SK-N-SH (cell line): Measurements from ENCODE around the gene CD3E. TPM values are rescaled to one million over a fixed set of nuclear protein-coding genes. Genes with fewer than 3 reads are reported as not detected.

Experiments used
- CTCF ChIA-PET: fragments of 300-600, 350-600 bp; formaldehyde crosslinking; extraction: SDS; loops from one replicate; lab custom pipeline; 2021; lab: Yijun Ruan, JAX
- POLR2A ChIA-PET: fragments of 350-600 bp; sonication (Branson Sonifier 250); formaldehyde crosslinking; extraction: SDS; loops from one replicate; lab custom pipeline; 2020; ENCODE audit warnings: antibody characterized with exemption, inconsistent platforms; lab: Yijun Ruan, JAX
- DNase-seq: peaks from one replicate; pipeline ENCODE4 v3.0.0; 2012
- H2AFZ ChIP-seq: fragments of 200-600 bp; sonication (generic); 2 replicates; pipeline ENCODE4 v1.8.1; 2016; ENCODE audit warnings: antibody characterized with exemption, mild to moderate bottlenecking, low read depth
- H3F3A ChIP-seq: fragments of 200-600 bp; sonication (generic); replicated peaks from 2 replicates; pipeline ENCODE3; 2016; ENCODE audit warnings: antibody characterized with exemption, mild to moderate bottlenecking; ENCODE audit not compliant: insufficient read depth
- H3K27ac ChIP-seq, 2 experiments: fragments of 200-500 bp in 1 of 2; fragments of 200-600 bp in 1 of 2; sonication (Bioruptor generic) in 1 of 2; sonication (generic), shearing (Covaris generic) in 1 of 2; 2 replicates each; pipeline versions ENCODE4 v1.5.1 to v1.6.1; 2014 to 2016; ENCODE audit warnings: low read depth in 2 of 2, inconsistent platforms in 1 of 2, low read length in 1 of 2, mild to moderate bottlenecking in 1 of 2, mixed read lengths in 1 of 2
- H3K27me3 ChIP-seq: fragments of 200-600 bp; sonication (generic), shearing (Covaris generic); 2 replicates; pipeline ENCODE4 v1.6.1; 2016; ENCODE audit warnings: mixed run types; ENCODE audit not compliant: insufficient read depth
- H3K36me3 ChIP-seq, 2 experiments: fragments of 200-500 bp in 1 of 2; fragments of 200-600 bp in 1 of 2; sonication (Bioruptor generic) in 1 of 2; sonication (generic) in 1 of 2; replicated peaks in 1 of 2; 2 replicates each; pipeline versions ENCODE3 to v1.5.1; 2014 to 2016; ENCODE audit warnings: low read length in 1 of 2, mild to moderate bottlenecking in 1 of 2; ENCODE audit not compliant: insufficient read depth in 2 of 2, control insufficient read depth in 1 of 2
- H3K4me1 ChIP-seq, 2 experiments: fragments of 200-500 bp in 1 of 2; fragments of 200-600 bp in 1 of 2; sonication (Bioruptor generic) in 1 of 2; sonication (generic), shearing (Covaris generic) in 1 of 2; 2 replicates each; pipeline versions ENCODE4 v1.5.1 to v1.6.1; 2014 to 2016; ENCODE audit warnings: low read depth in 1 of 2, low read length in 1 of 2, mixed run types in 1 of 2; ENCODE audit not compliant: insufficient read depth in 2 of 2, control insufficient read depth in 1 of 2
- H3K4me2 ChIP-seq: fragments of 200-600 bp; sonication (generic), shearing (Covaris generic); 2 replicates; pipeline ENCODE4 v1.6.1; 2017; ENCODE audit warnings: mixed run types
- H3K4me3 ChIP-seq, 2 experiments: fragments of 200-500 bp in 1 of 2; fragments of 200-600 bp in 1 of 2; sonication (Bioruptor generic) in 1 of 2; sonication (generic), shearing (Covaris generic) in 1 of 2; 2 replicates each; pipeline versions ENCODE4 v1.5.1 to v1.8.1; 2014 to 2016; ENCODE audit warnings: low read depth in 2 of 2, inconsistent platforms in 1 of 2, low read length in 1 of 2, mild to moderate bottlenecking in 1 of 2, mixed read lengths in 1 of 2, moderate library complexity in 1 of 2
- H3K79me2 ChIP-seq: fragments of 200-600 bp; sonication (generic); 2 replicates; pipeline ENCODE4 v1.8.1; 2017; ENCODE audit warnings: mild to moderate bottlenecking; ENCODE audit not compliant: insufficient read depth
- H3K9ac ChIP-seq: fragments of 200-600 bp; sonication (generic); 2 replicates; pipeline ENCODE4 v1.6.1; 2017; ENCODE audit warnings: mixed run types
- H3K9me2 ChIP-seq: fragments of 200-600 bp; sonication (generic); 2 replicates; pipeline ENCODE4 v1.6.1; 2017; ENCODE audit warnings: mixed run types
- H3K9me3 ChIP-seq: fragments of 200-600 bp; sonication (generic); 2 replicates; pipeline ENCODE4 v1.6.1; 2017; ENCODE audit warnings: mixed run types, mild to moderate bottlenecking, moderate library complexity
- H4K20me1 ChIP-seq: fragments of 200-600 bp; sonication (generic); 2 replicates; pipeline ENCODE4 v1.6.1; 2017; ENCODE audit warnings: mild to moderate bottlenecking, mixed run types; ENCODE audit not compliant: insufficient read depth
- FOXM1 ChIP-seq: IDR thresholded peaks from 2 replicates; pipeline ENCODE4 v1.4.0; 2012; ENCODE audit warnings: low read depth, mild to moderate bottlenecking
- GABPA ChIP-seq: IDR thresholded peaks from 2 replicates; pipeline ENCODE4 v1.4.0; 2012; ENCODE audit warnings: low read depth, mild to moderate bottlenecking
- GATA2 ChIP-seq: sonication (generic); formaldehyde crosslinking; IDR thresholded peaks from 2 replicates; pipeline ENCODE4 v1.5.0; 2020; ENCODE audit warnings: mild to moderate bottlenecking, missing genetic modification reagents
- IRF3 ChIP-seq: fragments of 150-350 bp; IDR thresholded peaks from 2 replicates; pipeline ENCODE4 v1.6.1; 2016; ENCODE audit warnings: mild to moderate bottlenecking, low read depth, low read length
- MXI1 ChIP-seq: IDR thresholded peaks from 2 replicates; pipeline ENCODE4 v1.6.1; 2012; ENCODE audit warnings: mild to moderate bottlenecking, low read depth, low read length, improper control_type of control experiment
- NRF1 ChIP-seq: IDR thresholded peaks from 2 replicates; pipeline ENCODE4 v1.6.1; 2012; ENCODE audit warnings: low read depth, mild to moderate bottlenecking, low read length
- PBX3 ChIP-seq: IDR thresholded peaks from 2 replicates; pipeline ENCODE4; 2012
- RFX5 ChIP-seq: IDR thresholded peaks from 2 replicates; pipeline ENCODE4 v1.6.1; 2012; ENCODE audit warnings: mild to moderate bottlenecking, improper control_type of control experiment, low read length
- SIN3A ChIP-seq: IDR thresholded peaks from 2 replicates; pipeline ENCODE4 v1.6.1; 2012; ENCODE audit warnings: low read depth, mild to moderate bottlenecking, low read length, moderate library complexity, borderline replicate concordance
- SMC3 ChIP-seq: IDR thresholded peaks from 2 replicates; pipeline ENCODE4 v1.6.1; 2012; ENCODE audit warnings: low read depth, low read length, improper control_type of control experiment
- TCF12 ChIP-seq: IDR thresholded peaks from 2 replicates; pipeline ENCODE4 v1.4.0; 2012
- ZBTB33 ChIP-seq: IDR thresholded peaks from 2 replicates; pipeline ENCODE4 v1.4.0; 2012; ENCODE audit warnings: low read depth, borderline replicate concordance
- WGBS: methylation state at CpG from one replicate; pipeline ENCODE4 v1.1.6; 2017; ENCODE audit warnings: low lambda C conversion rate; 5-methylcytosine and 5-hydroxymethylcytosine counted together
- polyA plus RNA-seq, 3 experiments: library from polyadenylated mRNA; depleted of rRNA; stranded (reverse); fragments of >200 nt; gene quantifications; 2 replicates each; pipeline ENCODE4 v1.2.3, GENCODE V29; 2012
- TF ChIP-seq, protein P1 (sequence below): IDR thresholded peaks from 2 replicates; pipeline ENCODE4 v1.4.0; 2012; ENCODE audit warnings: low read depth, borderline replicate concordance
- TF ChIP-seq, protein P2 (sequence below): IDR thresholded peaks from 2 replicates; pipeline ENCODE4 v1.6.1; 2012; ENCODE audit warnings: mild to moderate bottlenecking, low read depth, low read length, moderate library complexity
- TF ChIP-seq, protein P3 (sequence below): fragments of 200-600 bp; sonication (generic); IDR thresholded peaks from 2 replicates; pipeline ENCODE4 v1.6.1; 2017; ENCODE audit warnings: antibody characterized with exemption, mild to moderate bottlenecking, moderate library complexity

Gene CD3E
- polyA plus RNA-seq, 1 of the 3 experiments (the other 2 are of a cell fraction) = not detected

DNA sequence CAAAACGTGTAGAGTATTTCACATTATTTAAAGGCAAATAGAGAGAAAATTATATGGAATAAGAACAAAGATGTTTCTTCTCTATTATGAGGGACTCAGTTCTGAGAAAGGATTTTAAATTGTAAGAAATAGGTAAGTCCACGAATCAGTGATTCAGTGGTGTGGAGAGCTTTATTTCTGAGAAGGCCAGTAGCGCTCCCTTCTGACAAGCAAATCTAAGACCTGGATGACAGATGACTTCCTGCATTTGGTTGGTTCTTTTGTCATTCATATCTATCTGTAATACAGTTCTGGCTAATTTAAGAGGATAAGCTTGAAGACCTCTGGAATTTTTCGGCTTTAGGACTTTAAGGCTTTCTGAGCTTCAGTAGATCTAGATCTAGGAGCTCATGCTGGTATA lies 7.0 kb downstream of the CD3E start:
- TF ChIP-seq, protein P1, sequence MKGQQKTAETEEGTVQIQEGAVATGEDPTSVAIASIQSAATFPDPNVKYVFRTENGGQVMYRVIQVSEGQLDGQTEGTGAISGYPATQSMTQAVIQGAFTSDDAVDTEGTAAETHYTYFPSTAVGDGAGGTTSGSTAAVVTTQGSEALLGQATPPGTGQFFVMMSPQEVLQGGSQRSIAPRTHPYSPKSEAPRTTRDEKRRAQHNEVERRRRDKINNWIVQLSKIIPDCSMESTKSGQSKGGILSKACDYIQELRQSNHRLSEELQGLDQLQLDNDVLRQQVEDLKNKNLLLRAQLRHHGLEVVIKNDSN = no peak
- TF ChIP-seq PBX3 (no peak), NRF1 (no peak), GATA2 (CRISPR knock-in tag) (no peak), TCF12 (no peak), MXI1 (no peak), SMC3 (no peak), IRF3 (no peak), SIN3A (no peak), RFX5 (no peak), GABPA (no peak), ZBTB33 (no peak), FOXM1 (no peak)
- TF ChIP-seq, protein P2, sequence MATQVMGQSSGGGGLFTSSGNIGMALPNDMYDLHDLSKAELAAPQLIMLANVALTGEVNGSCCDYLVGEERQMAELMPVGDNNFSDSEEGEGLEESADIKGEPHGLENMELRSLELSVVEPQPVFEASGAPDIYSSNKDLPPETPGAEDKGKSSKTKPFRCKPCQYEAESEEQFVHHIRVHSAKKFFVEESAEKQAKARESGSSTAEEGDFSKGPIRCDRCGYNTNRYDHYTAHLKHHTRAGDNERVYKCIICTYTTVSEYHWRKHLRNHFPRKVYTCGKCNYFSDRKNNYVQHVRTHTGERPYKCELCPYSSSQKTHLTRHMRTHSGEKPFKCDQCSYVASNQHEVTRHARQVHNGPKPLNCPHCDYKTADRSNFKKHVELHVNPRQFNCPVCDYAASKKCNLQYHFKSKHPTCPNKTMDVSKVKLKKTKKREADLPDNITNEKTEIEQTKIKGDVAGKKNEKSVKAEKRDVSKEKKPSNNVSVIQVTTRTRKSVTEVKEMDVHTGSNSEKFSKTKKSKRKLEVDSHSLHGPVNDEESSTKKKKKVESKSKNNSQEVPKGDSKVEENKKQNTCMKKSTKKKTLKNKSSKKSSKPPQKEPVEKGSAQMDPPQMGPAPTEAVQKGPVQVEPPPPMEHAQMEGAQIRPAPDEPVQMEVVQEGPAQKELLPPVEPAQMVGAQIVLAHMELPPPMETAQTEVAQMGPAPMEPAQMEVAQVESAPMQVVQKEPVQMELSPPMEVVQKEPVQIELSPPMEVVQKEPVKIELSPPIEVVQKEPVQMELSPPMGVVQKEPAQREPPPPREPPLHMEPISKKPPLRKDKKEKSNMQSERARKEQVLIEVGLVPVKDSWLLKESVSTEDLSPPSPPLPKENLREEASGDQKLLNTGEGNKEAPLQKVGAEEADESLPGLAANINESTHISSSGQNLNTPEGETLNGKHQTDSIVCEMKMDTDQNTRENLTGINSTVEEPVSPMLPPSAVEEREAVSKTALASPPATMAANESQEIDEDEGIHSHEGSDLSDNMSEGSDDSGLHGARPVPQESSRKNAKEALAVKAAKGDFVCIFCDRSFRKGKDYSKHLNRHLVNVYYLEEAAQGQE = no peak
- TF ChIP-seq, protein P3, sequence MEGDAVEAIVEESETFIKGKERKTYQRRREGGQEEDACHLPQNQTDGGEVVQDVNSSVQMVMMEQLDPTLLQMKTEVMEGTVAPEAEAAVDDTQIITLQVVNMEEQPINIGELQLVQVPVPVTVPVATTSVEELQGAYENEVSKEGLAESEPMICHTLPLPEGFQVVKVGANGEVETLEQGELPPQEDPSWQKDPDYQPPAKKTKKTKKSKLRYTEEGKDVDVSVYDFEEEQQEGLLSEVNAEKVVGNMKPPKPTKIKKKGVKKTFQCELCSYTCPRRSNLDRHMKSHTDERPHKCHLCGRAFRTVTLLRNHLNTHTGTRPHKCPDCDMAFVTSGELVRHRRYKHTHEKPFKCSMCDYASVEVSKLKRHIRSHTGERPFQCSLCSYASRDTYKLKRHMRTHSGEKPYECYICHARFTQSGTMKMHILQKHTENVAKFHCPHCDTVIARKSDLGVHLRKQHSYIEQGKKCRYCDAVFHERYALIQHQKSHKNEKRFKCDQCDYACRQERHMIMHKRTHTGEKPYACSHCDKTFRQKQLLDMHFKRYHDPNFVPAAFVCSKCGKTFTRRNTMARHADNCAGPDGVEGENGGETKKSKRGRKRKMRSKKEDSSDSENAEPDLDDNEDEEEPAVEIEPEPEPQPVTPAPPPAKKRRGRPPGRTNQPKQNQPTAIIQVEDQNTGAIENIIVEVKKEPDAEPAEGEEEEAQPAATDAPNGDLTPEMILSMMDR = no peak
- Histone ChIP-seq H3K79me2 (no peaks in the 10 kb centered on the region), H3K9me2 (no peaks in the 10 kb centered on the region), H3K4me3 (no peak overlapping the region), H3K27ac (no peak overlapping the region), H2AFZ (no peak overlapping the region), H3K27me3 (peaks cover 28% of the 10 kb centered on the region; the same call in 1 of the 2 replicates), H3K36me3 (no peaks in the 10 kb centered on the region), H3K4me1 (no peaks in the 10 kb centered on the region), H3K4me2 (no peak overlapping the region), H4K20me1 (no peaks in the 10 kb centered on the region), H3K9ac (no peak overlapping the region), H3F3A (no peaks in the 10 kb centered on the region), H3K9me3 (no peaks in the 10 kb centered on the region)
- DNase-seq = no peak
- ChIA-PET CTCF (interaction anchor here (1.0 to 1.6 kb wide), 3 partner anchors 8 to 113 kb away, joined by 3 to 4 read pairs (median 4); no protein-coding TSS in a partner anchor), POLR2A (no interaction called here)
- WGBS = 15% methylated on average over 4 of the region's 4 CpGs
